SIG-M5 treated with dmso at 0.1 percent for 504 hours (cell line): ENCODE data around the gene SF3B6.
A peak's percentile ranks its signal among the peaks of the same experiment; 100 is the strongest.
"Not testable (repeated sequence)": the region's sequence is repeated elsewhere in the genome, so short reads cannot be mapped to it uniquely, and the experiment has no call there.

Experiments used
- DNase-seq: peaks from one replicate; lab custom pipeline; 2025; ENCODE audit not compliant: unreplicated experiment; lab: John Stamatoyannopoulos, UW

Gene SF3B6

DNA sequence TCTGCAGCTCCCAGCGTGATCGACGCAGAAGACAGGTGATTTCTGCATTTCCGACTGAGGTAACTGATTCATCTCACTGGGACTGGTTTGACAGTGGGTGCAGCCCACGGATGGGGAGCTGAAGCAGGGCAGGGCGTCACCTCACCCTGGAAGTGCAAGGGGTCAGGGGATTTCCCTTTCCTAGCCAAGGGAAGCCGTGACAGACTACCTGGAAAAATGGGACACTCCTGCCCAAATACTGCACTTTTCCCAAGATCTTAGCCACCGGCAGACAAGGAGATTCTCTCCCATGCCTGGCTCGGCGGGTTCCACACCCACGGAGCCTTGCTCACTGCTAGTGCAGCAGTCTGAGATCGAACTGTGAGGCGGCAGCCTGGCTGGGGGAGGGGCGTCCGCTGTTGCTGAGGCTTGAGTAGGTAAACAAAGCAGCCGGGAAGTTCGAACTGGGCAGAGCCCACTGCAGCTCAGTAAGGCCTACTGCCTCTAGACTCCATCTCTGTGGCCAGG lies 19.1 kb upstream of the SF3B6 start:
- DNase-seq, result not testable (repeated sequence)

DNA sequence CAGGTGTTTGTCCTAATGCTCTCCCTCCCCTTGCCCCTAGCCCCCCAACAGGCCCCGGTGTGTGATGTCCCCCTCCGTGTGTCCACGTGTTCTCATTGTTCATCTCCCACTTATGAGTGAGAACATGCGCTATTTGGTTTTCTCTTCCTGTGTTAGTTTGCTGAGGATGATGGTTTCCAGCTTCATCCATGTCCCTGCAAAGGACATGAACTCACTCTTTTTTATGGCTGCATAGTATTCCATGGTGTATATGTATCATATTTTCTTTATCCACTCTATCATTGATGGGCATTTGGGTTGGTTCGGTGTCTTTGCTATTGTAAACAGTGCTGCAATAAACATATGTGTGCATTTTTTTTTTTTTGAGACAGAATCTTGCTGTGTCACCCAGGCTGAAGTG lies 17.1 kb upstream of the SF3B6 start:
- DNase-seq, result not testable (repeated sequence)

GRCh38 chr2:24088821-24089359 lies 12.8 kb upstream of the SF3B6 start:
- DNase-seq, result peak; percentile 78

DNA sequence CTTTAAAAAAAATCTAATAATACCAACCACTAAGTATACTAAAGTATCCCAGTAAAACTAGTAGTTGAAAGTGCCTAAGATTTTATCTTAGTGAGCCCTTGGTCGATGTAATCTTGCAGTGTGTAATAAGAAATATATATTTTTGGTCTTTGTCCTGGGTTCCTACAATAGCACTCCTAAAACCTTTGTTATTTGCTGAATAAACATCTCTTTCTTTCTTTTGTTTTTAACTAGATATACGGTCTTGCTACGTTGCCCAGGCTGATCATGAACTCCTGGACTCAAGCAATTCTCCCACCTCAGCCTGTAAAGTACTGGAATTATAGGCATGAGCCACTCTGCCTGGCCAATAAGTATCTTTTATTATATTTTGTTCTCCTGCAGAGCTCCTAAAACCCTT lies 10.9 kb upstream of the SF3B6 start:
- no peak for DNase-seq

- DNase-seq, result no peak
These were observed 10.1 kb upstream of the SF3B6 start for GRCh38 chr2:24086241-24086640.

- DNase-seq, result no peak
These were observed 9.0 kb upstream of the SF3B6 start for GRCh38 chr2:24085200-24085489.

DNA sequence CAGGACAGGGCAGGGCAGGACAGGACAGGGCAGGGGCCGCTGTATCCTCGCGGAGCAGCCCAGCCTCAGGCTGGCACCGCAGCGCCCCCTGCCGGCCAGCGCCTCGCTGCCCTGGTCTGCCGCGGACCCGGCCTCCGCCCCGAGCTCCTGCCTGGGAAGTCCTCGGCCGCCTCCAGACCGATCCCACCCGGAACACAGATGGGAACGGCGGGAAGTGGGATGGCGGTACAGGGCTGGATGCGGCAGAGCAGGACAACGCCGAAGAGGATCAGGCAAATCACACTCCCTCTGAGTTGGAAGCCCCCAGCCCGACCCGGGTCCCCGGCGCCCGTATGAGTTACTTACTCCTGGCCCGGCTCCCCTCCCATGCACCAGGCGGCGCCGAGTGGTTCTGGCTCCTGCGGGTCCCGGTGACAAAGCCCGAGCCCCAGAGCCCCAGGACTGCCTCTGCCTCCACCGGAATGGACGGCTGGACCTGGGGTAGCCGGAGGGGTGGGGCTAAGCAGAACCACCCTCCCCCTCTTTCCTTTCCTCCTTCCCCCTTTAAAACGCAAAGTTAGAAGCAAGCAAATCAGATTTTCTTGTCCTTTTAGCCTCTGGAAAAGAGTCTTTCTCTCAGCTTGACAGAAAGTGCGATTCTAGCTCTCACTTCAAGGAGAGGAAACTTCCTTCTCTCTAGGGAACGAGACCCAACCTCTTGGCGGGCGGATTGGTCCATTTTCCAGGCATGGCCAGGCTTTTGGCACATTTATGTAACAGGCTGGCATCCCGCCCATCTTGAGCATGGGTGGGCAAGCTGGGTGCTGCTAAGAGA lies 8.5 kb upstream of the SF3B6 start, which contains the start of gene TP53I3:
Gene TP53I3, minus strand, starts transcription at position 449 of the 814 bp plus-strand sequence. CDS start 508 bp downstream, outside the sequence.
- peak; percentile 60 for DNase-seq

DNA sequence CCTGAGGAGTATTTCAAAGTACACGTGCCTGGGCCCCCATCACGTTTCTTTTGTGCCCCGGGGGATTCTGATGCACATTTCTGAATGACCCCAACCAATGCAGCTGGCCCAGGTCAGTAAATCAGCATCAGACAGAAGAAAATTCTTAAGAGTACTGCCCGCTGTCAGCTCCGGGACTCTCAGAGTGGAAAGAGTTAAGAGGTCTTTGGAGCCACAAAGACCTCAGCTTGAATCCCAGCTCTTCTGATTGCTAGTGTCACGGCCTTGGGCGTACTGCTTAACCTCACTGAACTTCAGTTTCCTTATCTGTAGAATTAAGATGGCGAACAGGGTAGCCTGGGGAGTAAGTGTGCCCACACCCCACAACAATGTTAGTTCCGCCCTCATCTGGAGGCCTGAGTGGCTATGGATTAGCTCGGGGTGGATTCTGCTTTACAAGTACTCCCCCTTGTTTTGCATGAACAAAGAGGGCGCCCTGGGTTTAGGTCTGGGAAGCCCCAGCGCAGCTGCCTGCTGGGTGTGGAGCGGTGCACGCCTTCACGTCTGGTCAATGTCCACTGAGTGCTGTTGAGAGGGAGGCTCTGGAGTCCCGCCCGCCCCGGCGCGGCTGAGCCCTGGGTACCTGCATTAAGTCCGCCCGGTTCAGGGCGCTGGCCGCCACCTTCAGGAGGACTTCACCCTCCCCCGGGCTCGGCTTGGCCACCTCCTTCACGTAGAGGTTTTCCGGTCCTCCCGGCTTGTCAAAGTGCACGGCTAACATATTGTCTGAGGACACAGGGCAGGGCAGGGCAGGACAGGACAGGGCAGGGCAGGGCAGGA lies 7.7 kb upstream of the SF3B6 start:
- DNase-seq, result peak; percentile 85

- DNase-seq, result no peak
These were observed 6.9 kb upstream of the SF3B6 start for GRCh38 chr2:24082787-24083566.

GRCh38 chr2:24080701-24081100 lies 4.6 kb upstream of the SF3B6 start:
- no peak for DNase-seq

DNA sequence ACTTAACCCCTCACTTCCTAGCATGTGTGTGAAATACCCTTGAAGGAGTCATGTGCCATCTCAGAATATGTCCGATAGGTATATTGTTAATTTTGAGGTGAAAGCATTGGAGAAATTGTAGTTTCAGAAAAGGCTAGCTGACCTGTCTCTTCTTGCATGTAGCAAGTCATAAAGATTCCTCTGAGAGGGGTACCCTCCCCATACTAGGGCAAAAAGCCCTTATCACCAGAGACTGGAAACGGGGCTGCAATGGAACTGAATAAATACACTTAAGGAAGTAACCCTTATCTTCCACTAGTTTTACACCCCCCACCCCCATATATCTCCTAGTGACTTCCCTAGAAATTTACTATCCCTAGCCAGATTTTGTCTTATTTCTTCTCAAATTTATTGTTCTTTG lies 1.8 kb upstream of the SF3B6 start:
- no peak for DNase-seq

GRCh38 chr2:24077535-24077877 lies 1.4 kb upstream of the SF3B6 start:
- DNase-seq, result no peak

DNA sequence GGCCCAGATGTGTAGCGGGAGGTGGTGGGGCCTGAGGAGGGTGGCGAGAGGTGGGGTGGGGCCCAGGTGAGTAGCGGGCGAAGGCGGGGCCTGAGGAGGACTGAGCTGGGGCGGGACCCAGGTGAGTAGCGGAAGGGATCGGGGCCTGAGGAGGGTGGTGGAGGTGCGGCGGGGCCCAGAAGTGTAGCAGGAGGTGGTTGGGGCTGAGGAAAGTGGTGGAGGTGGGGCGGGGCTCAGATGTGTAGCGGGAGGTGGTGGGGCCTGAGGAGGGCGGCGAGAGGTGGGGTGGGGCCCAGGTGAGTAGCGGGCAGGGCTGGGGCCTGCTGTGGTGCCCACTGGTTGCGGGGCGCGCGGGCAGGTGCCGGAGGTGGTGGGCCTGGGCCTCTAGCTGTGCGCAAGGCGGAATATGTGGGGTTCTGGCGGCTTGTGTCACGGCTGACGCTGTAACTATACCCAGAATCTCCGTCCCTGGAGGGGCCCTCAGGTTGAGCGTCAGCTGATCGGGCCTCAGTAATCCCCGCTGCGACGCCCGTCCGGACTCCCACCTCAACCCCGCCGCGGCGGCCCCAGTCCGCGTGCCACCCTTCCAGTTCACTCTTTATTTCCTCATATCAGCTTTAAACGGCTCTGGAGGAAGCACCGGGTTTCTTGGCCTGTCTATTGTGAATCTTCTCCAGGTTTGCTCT lies 866 bp upstream of the SF3B6 start:
- peak; percentile 77 for DNase-seq

GRCh38 chr2:24075259-24075658 lies 867 bp downstream of the SF3B6 start:
- no peak for DNase-seq

- no peak for DNase-seq
These were observed 2.3 kb downstream of the SF3B6 start for GRCh38 chr2:24073816-24074215.

DNA sequence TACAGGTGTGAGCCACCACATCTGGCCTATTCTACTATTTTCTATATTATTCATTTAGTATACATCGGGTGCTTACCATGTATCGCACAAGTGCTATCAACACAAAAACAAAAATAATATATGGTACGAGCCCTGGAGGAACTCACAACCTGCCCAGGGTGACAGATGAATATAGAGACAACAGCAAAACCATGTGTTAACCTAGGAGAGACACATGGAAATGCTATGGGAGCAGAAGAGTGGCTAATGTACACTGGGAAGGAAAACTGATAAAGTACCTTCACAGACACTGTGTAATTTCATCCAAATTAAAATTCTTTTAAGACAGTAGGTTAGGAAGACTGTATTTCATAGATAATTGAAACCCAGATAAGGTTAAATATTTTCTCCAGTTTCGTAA lies 3.9 kb downstream of the SF3B6 start:
- DNase-seq, result no peak

- DNase-seq, result no peak
These were observed 10.8 kb downstream of the SF3B6 start for GRCh38 chr2:24065341-24065740.

DNA sequence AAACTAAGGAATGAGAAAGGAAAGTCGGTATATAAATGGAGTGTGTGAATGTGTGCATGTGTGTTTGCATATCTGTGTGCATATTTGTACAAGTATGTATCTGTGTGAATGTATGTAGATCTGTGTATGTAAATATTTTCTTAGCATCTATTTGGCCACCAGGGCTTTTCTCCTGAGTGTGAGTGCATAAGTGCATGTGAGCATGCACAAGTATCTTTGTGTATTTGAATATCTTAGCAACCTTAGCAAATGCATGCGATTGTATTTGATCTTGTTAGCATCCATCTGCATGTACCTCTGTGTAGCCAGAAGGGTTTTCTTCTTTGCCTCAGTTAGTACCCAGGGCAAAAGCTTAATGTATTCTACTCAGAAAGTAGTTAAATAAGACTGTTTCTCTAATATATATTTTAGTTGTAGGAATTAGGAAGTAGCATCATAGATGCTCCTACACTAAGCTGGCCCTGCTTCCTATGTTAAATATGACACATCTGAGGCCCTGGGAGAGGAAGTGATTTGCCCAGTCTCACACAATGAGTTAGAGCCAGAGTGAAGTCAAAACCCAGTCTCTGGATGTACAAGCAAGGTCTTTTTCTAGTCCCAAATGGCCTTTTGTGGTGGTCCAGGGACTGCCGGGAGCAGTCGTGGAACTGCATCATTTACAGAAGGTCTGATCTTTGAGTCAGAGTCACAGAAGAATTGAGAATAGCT lies 17.4 kb downstream of the SF3B6 start:
- DNase-seq, result no peak

GRCh38 chr2:24055750-24056149 lies 20.4 kb downstream of the SF3B6 start:
- no peak for DNase-seq
